Right lobe of liver (tissue), 6 donors: ENCODE measurements around the gene FCHO1. TPM values are rescaled to one million over a fixed set of nuclear protein-coding genes. Genes with fewer than 3 reads are reported as not detected.

Source experiments
- ATAC-seq, 4 donors: fragments of 200-7000 bp; cut with Tn5 transposase; one replicate each; pipeline ENCODE4 v1.9.1; 2020; ENCODE audit warnings: mild to moderate bottlenecking in 4 of 4, moderate library complexity in 4 of 4
- DNase-seq, 3 donors: peaks; one replicate each; pipeline ENCODE4 v3.0.0-alpha.2; 2020
- H3K27ac ChIP-seq, 3 donors: fragments of 200-600 bp; one replicate each; pipeline ENCODE4 v1.8.0; 2022
- H3K27me3 ChIP-seq, 2 donors: fragments of 200-600 bp; one replicate each; pipeline ENCODE4 v1.8.0; 2022
- H3K36me3 ChIP-seq, 4 donors: fragments of 200-600 bp; sonication (generic) in 1 of 4; one replicate each; pipeline versions ENCODE4 v1.5.1 to v1.8.0; 2017 to 2022; ENCODE audit warnings: control low read depth in 1 of 4
- H3K4me1 ChIP-seq, 4 donors: fragments of 200-600 bp; sonication (generic) in 1 of 4; one replicate each; pipeline versions ENCODE4 v1.5.1 to v1.8.0; 2017 to 2022; ENCODE audit warnings: control low read depth in 1 of 4
- H3K4me3 ChIP-seq, 3 donors: fragments of 200-600 bp; one replicate each; pipeline ENCODE4 v1.8.0; 2022
- H3K9me3 ChIP-seq, 4 donors: fragments of 200-600 bp; sonication (generic) in 1 of 4; one replicate each; pipeline versions ENCODE4 v1.5.1 to v1.8.0; 2017 to 2022; ENCODE audit warnings: control low read depth in 1 of 4
- POLR2A ChIP-seq: fragments of 450-650 bp; IDR thresholded peaks from one replicate; pipeline ENCODE4 v1.6.1; 2017; ENCODE audit warnings: antibody characterized with exemption, mild to moderate bottlenecking
- WGBS: methylation state at CpG from one replicate; pipeline ENCODE4 v1.1.6; 2018; ENCODE audit warnings: low coverage, low lambda C conversion rate; ENCODE audit not compliant: insufficient coverage; ENCODE audit errors: missing lambda C conversion rate; 5-methylcytosine and 5-hydroxymethylcytosine counted together
- intact Hi-C, 2 donors: fragments of 100-400 bp; cut with DNase I; formaldehyde crosslinking; loops; one replicate each; pipeline versions ENCODE4 v1.11.2 to v1.14.1; 2022
- total RNA-seq, 6 experiments: library from RNA; depleted of rRNA in 2 of 6; stranded (reverse); fragments of >200 nt in 2 of 6; fragmentation: NEBNext Ultra II Directional in 3 of 6; extraction: Animal tissue kit (Norgen Biotek cat#: 25700) in 3 of 6; gene quantifications; one replicate each; pipeline versions ENCODE4 v1.1.0 to v1.2.4, GENCODE V29; 2016 to 2023
- TF ChIP-seq, protein P1 (sequence below), 4 donors: fragments of 200-600 bp in 3 of 4; fragments of 450-650 bp in 1 of 4; IDR thresholded peaks; one replicate each; pipeline versions ENCODE4 v1.5.1 to v1.8.0; 2016 to 2022; ENCODE audit warnings: antibody characterized with exemption in 4 of 4, mild to moderate bottlenecking in 2 of 4
- donor health status: DM: no; HTN: yes; CAD: no.
- donor health status: DM: no; HTN: no; CAD: no.
- donor health status: DM: no; HTN: no; CAD: no.
- donor health status: DM: no; HTN: yes; CAD: no.
- donor health status: DM: no; HTN: yes; CAD: no.

The FCHO1 gene
- total RNA-seq, 6 experiments from 2014 or later, result 0.93 to 3.6 (median 1.3) TPM

DNA sequence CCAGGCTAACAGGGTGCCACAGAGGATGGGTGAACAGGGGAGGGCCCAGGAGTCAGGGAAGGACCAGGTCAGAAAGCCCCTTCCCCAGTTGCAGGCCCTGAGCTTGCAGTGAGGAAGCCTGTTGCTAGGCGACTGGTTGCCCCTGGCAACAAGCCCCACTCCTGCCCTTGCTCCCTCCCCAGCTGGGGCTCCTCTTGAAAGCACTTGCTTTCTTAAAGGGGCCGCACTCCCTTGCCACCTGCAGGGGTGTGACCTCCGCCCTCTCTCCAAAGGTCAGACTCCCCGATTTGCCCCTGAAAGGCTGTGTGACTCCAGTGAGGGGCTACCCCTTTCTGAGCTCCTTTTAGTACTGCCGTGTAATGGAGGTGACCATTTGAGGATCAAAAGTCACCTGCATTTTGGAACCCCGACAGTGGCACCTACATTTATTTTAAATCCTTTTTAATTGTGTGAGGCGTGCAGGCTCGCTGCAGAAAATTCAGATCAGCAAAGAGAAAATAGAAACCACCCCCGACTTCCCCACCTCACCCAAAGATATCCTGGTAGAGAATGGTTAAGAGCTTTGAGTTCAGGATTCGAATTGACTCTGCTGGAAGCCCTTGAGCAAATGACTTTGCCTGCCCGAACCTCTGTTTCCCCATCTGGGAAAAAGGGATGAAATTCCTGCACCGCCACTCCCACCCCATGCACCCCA, 4.8 kb downstream of the FCHO1 start:
- Histone ChIP-seq H3K4me3 (no peak overlapping the region), H3K27me3 (no peaks in the 10 kb centered on the region), H3K4me1 (no peaks in the 10 kb centered on the region), H3K36me3 (no peaks in the 10 kb centered on the region), H3K27ac (no peak overlapping the region), H3K9me3 (no peaks in the 10 kb centered on the region)
- DNase-seq (no peak), ATAC-seq (no peak)
- TF ChIP-seq, protein P1, sequence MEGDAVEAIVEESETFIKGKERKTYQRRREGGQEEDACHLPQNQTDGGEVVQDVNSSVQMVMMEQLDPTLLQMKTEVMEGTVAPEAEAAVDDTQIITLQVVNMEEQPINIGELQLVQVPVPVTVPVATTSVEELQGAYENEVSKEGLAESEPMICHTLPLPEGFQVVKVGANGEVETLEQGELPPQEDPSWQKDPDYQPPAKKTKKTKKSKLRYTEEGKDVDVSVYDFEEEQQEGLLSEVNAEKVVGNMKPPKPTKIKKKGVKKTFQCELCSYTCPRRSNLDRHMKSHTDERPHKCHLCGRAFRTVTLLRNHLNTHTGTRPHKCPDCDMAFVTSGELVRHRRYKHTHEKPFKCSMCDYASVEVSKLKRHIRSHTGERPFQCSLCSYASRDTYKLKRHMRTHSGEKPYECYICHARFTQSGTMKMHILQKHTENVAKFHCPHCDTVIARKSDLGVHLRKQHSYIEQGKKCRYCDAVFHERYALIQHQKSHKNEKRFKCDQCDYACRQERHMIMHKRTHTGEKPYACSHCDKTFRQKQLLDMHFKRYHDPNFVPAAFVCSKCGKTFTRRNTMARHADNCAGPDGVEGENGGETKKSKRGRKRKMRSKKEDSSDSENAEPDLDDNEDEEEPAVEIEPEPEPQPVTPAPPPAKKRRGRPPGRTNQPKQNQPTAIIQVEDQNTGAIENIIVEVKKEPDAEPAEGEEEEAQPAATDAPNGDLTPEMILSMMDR (IDR thresholded peaks at IDR 0.05), result no peak
- TF ChIP-seq POLR2A, result no peak
- WGBS, result 36% methylated on average over 10 of the region's 12 CpGs
- intact Hi-C loops, result no loop called here

DNA sequence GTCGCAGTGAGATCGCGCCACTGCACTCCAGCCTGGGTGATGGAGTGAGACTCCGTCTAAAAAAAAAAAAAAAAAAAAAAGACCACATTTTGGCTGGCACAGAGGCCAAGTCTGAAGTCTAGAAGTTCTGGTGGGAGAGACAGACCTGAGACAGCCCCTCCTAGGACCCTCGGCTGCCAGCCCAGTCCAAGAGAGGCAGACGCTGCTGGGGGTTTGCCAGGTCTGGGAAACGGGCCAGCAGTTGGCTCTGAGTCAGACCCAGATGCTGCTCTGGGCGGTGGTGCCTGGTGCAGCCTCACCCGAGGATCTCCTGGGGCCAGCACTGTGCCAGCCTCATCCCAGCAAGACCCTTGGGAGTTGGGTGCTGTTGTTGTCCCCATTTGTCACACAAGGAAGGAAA, 5.8 kb downstream of the FCHO1 start:
- no peaks in the 10 kb centered on the region for H3K4me1 ChIP-seq
- no peak for TF ChIP-seq POLR2A
- DNase-seq, result peak in 2 of 3 donors; percentile 62 to 71
- H3K27ac ChIP-seq, result no peak overlapping the region
- ATAC-seq, result peak; percentile 66 to 79 (median 76)
- no peak overlapping the region for H3K4me3 ChIP-seq
- no CpG with 5 or more reads among the region's 9 CpGs for WGBS
- intact Hi-C loops, result no loop called here
- H3K36me3 ChIP-seq, result no peaks in the 10 kb centered on the region
- no peaks in the 10 kb centered on the region for H3K9me3 ChIP-seq
- no peaks in the 10 kb centered on the region for H3K27me3 ChIP-seq

DNA sequence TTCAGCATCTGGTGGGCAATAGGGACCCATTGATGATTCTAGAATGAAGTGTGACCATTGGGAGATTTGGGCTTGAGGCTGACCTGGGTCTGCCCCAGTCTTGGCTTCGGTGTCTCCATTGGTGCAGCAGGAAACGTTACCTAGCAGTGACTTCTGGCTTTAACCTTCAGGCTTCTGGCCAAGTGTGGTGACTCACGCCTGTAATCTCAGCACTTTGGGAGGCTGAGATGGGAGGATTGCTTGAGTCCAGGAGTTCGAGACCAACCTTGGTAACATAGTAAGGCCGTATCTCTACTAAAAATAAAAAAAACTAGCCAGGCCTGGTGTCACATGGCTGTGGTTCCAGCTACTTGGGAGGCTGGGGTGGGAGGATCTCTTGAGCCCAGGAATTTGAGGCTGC, 7.2 kb downstream of the FCHO1 start:
- TF ChIP-seq POLR2A, result no peak
- TF ChIP-seq, protein P1 (IDR thresholded peaks at IDR 0.05), result no peak

DNA sequence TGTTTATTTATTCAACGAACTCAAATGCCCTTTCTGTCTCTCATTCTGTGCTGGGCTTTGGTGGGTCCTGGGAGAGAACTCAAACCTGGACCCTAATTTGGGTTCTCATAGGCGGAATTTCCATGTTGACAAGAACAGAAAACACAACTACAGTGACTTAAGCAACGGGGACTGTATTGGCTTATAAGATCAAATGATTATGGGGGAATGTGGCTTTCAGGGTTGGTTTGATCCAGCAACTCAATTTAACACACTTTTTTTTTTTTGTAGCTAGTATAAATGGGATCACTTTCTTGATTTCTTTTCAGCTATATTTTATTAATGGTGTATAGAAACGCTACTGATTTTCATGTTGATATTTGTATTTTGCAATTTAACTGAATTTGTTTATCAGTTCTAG, 9.9 kb downstream of the FCHO1 start:
- WGBS, result 62% methylated on average over 4 of the region's 4 CpGs
- intact Hi-C loops, result no loop called here
- no peaks in the 10 kb centered on the region for H3K36me3 ChIP-seq
- no peak overlapping the region for H3K27ac ChIP-seq
- DNase-seq (no peak), ATAC-seq (no peak)
- H3K4me3 ChIP-seq, result no peak overlapping the region
- H3K9me3 ChIP-seq, result no peaks in the 10 kb centered on the region
- no peaks in the 10 kb centered on the region for H3K4me1 ChIP-seq
- TF ChIP-seq POLR2A, result no peak
- TF ChIP-seq, protein P1 (IDR thresholded peaks at IDR 0.05), result no peak
- no peaks in the 10 kb centered on the region for H3K27me3 ChIP-seq

More for the DNA sequence above, 7.2 kb downstream of the FCHO1 start:
- intact Hi-C loops, result no loop called here
- Histone ChIP-seq H3K27me3 (no peaks in the 10 kb centered on the region), H3K27ac (no peak overlapping the region), H3K4me3 (no peak overlapping the region), H3K4me1 (no peaks in the 10 kb centered on the region), H3K36me3 (no peaks in the 10 kb centered on the region), H3K9me3 (no peaks in the 10 kb centered on the region)
- ATAC-seq, result no peak
- WGBS, result 70% methylated on average over 5 of the region's 5 CpGs
- no peak for DNase-seq

DNA sequence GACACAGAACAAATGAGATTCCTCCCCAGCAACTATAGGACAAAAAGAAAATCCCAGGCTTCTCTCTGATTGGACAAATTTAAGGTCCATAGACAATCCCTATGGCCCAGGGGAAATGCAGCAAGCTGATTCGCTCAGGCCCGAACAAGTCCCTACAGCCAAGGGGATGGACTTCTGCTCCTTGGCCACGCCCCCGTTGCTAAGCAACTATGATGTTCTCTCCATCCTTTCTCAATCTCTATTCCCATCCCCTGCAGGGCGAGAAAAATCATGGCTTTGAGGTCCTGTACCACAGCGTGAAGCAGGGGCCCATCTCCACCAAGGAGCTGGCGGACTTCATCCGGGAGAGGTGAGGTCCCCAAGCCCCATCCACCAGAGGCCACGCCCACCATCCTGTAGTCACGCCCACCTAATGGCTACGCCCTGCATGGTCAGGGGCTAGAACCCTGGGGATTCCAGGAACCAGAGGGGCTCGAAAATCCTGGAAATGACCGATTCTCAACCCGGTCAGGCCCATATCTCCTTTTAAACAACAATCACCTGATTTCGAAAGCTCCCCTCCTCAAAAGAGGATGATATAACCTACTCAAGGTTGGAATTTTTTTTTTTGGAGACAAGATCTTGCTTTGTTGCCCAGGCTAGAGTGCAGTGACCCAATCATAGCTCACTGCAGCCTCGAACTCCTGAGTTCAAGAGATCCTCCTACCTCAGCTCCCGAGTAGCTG, 11.4 kb downstream of the FCHO1 start:
- peak in 1 of 4 donors; percentile 26 for ATAC-seq
- 49% methylated on average over 11 of the region's 17 CpGs for WGBS
- H3K9me3 ChIP-seq, result no peaks in the 10 kb centered on the region
- TF ChIP-seq, protein P1 (IDR thresholded peaks at IDR 0.05), result no peak
- TF ChIP-seq POLR2A, result no peak
- no peaks in the 10 kb centered on the region for H3K27me3 ChIP-seq
- no peaks in the 10 kb centered on the region for H3K36me3 ChIP-seq
- no peak overlapping the region for H3K27ac ChIP-seq
- no peak overlapping the region for H3K4me3 ChIP-seq
- H3K4me1 ChIP-seq, result peaks cover 0 to 9% (median 0%) of the 10 kb centered on the region in 4 donors
- intact Hi-C loops, result no loop called here
- no peak for DNase-seq
